ENCODE measurements around the gene UIMC1. TPM values are rescaled to one million over a fixed set of nuclear protein-coding genes. Genes with fewer than 3 reads are reported as not detected.
"Not testable (repeated sequence)": the region's sequence is repeated elsewhere in the genome, so short reads cannot be mapped to it uniquely, and the experiment has no call there.

Gene UIMC1
- total RNA-seq, 3 donors from 2014 or later: 51.7 to 64.2 (median 57.1) TPM

GRCh38 chr5:176875014-176875550, 131.5 kb downstream of the UIMC1 start:
- peaks cover 15% of the 10 kb centered on the region for H3K4me1 Mint-ChIP-seq (ENCODE audit: low read depth)
- no peaks in the 10 kb centered on the region for H3K36me3 Mint-ChIP-seq (ENCODE audit: insufficient read depth)
- no peaks in the 10 kb centered on the region for H3K9me3 Mint-ChIP-seq
- H3K4me3 Mint-ChIP-seq: no peak overlapping the region
- ATAC-seq (no peak), DNase-seq (no peak)
- H3K27me3 Mint-ChIP-seq (ENCODE audit: low read depth): peaks cover 33% of the 10 kb centered on the region

- Mint-ChIP-seq H3K27me3 (ENCODE audit: low read depth) (peaks cover 33% of the 10 kb centered on the region), H3K36me3 (ENCODE audit: insufficient read depth) (no peaks in the 10 kb centered on the region), H3K4me3 (no peak overlapping the region), H3K9me3 (no peaks in the 10 kb centered on the region), H3K4me1 (ENCODE audit: low read depth) (peaks cover 15% of the 10 kb centered on the region)
- DNase-seq (no peak), ATAC-seq (no peak)
Observed at GRCh38 chr5:176874198-176874780, 132.3 kb downstream of the UIMC1 start.

GRCh38 chr5:176873541-176874172, 132.9 kb downstream of the UIMC1 start:
- H3K4me3 Mint-ChIP-seq: no peak overlapping the region
- peaks cover 15% of the 10 kb centered on the region for H3K4me1 Mint-ChIP-seq (ENCODE audit: low read depth)
- no peaks in the 10 kb centered on the region for H3K9me3 Mint-ChIP-seq
- no peaks in the 10 kb centered on the region for H3K36me3 Mint-ChIP-seq (ENCODE audit: insufficient read depth)
- peaks cover 27% of the 10 kb centered on the region for H3K27me3 Mint-ChIP-seq (ENCODE audit: low read depth)
- DNase-seq (no peak), ATAC-seq (no peak)

- H3K27me3 Mint-ChIP-seq (ENCODE audit: low read depth): peaks cover 23% of the 10 kb centered on the region
- H3K4me3 Mint-ChIP-seq: not testable (repeated sequence)
Observed at GRCh38 chr5:176873011-176873410, 133.6 kb downstream of the UIMC1 start.

GRCh38 chr5:176872586-176872985, 134.0 kb downstream of the UIMC1 start:
- not testable (repeated sequence) for DNase-seq; H3K9me3 Mint-ChIP-seq; H3K36me3 Mint-ChIP-seq (ENCODE audit: insufficient read depth); ATAC-seq; H3K4me3 Mint-ChIP-seq
- Mint-ChIP-seq H3K27me3 (ENCODE audit: low read depth) (peaks cover 22% of the 10 kb centered on the region), H3K4me1 (ENCODE audit: low read depth) (peaks cover 15% of the 10 kb centered on the region)

More at GRCh38 chr5:176873011-176873410, 133.6 kb downstream of the UIMC1 start:
- H3K4me1 Mint-ChIP-seq (ENCODE audit: low read depth): peaks cover 15% of the 10 kb centered on the region
- not testable (repeated sequence) for H3K9me3 Mint-ChIP-seq; H3K36me3 Mint-ChIP-seq (ENCODE audit: insufficient read depth); ATAC-seq; DNase-seq

GRCh38 chr5:176870644-176871043, 135.9 kb downstream of the UIMC1 start:
- H3K36me3 Mint-ChIP-seq (ENCODE audit: insufficient read depth); H3K9me3 Mint-ChIP-seq; H3K4me3 Mint-ChIP-seq; ATAC-seq; DNase-seq; H3K4me1 Mint-ChIP-seq (ENCODE audit: low read depth): not testable (repeated sequence)
- peaks cover 27% of the 10 kb centered on the region for H3K27me3 Mint-ChIP-seq (ENCODE audit: low read depth)

- no peak for DNase-seq
- Mint-ChIP-seq H3K36me3 (ENCODE audit: insufficient read depth) (no peaks in the 10 kb centered on the region), H3K4me3 (no peak overlapping the region), H3K27me3 (ENCODE audit: low read depth) (peaks cover 27% of the 10 kb centered on the region), H3K4me1 (ENCODE audit: low read depth) (peaks cover 4% of the 10 kb centered on the region), H3K9me3 (no peaks in the 10 kb centered on the region)
- no peak for ATAC-seq
Observed at GRCh38 chr5:176870110-176870591, 136.4 kb downstream of the UIMC1 start.

GRCh38 chr5:176869501-176870109, 137.0 kb downstream of the UIMC1 start:
- peaks cover 4% of the 10 kb centered on the region for H3K4me1 Mint-ChIP-seq (ENCODE audit: low read depth)
- H3K4me3 Mint-ChIP-seq: no peak overlapping the region
- no peak for ATAC-seq
- no peaks in the 10 kb centered on the region for H3K9me3 Mint-ChIP-seq
- H3K36me3 Mint-ChIP-seq (ENCODE audit: insufficient read depth): no peaks in the 10 kb centered on the region
- DNase-seq: no peak
- peaks cover 26% of the 10 kb centered on the region for H3K27me3 Mint-ChIP-seq (ENCODE audit: low read depth)

GRCh38 chr5:176868731-176869130, 137.8 kb downstream of the UIMC1 start:
- no peaks in the 10 kb centered on the region for H3K9me3 Mint-ChIP-seq
- H3K4me1 Mint-ChIP-seq (ENCODE audit: low read depth): peaks cover 4% of the 10 kb centered on the region
- ATAC-seq: no peak

GRCh38 chr5:176868126-176868525, 138.5 kb downstream of the UIMC1 start:
- Mint-ChIP-seq H3K36me3 (ENCODE audit: insufficient read depth) (no peaks in the 10 kb centered on the region), H3K27me3 (ENCODE audit: low read depth) (peaks cover 32% of the 10 kb centered on the region), H3K4me1 (ENCODE audit: low read depth) (peaks cover 4% of the 10 kb centered on the region), H3K4me3 (no peak overlapping the region), H3K9me3 (no peaks in the 10 kb centered on the region)
- DNase-seq (no peak), ATAC-seq (no peak)

More at GRCh38 chr5:176868731-176869130, 137.8 kb downstream of the UIMC1 start:
- Mint-ChIP-seq H3K27me3 (ENCODE audit: low read depth) (peaks cover 29% of the 10 kb centered on the region), H3K4me3 (no peak overlapping the region), H3K36me3 (ENCODE audit: insufficient read depth) (no peaks in the 10 kb centered on the region)
- no peak for DNase-seq

GRCh38 chr5:176866707-176867310, 139.8 kb downstream of the UIMC1 start:
- H3K36me3 Mint-ChIP-seq (ENCODE audit: insufficient read depth): no peaks in the 10 kb centered on the region
- peaks cover 4% of the 10 kb centered on the region for H3K4me1 Mint-ChIP-seq (ENCODE audit: low read depth)
- no peak for DNase-seq
- ATAC-seq: no peak
- H3K9me3 Mint-ChIP-seq: no peaks in the 10 kb centered on the region
- no peak overlapping the region for H3K4me3 Mint-ChIP-seq
- H3K27me3 Mint-ChIP-seq (ENCODE audit: low read depth): peaks cover 41% of the 10 kb centered on the region

- no peak for ATAC-seq
- Mint-ChIP-seq H3K4me1 (ENCODE audit: low read depth) (peaks cover 4% of the 10 kb centered on the region), H3K36me3 (ENCODE audit: insufficient read depth) (no peaks in the 10 kb centered on the region), H3K27me3 (ENCODE audit: low read depth) (peaks cover 45% of the 10 kb centered on the region), H3K4me3 (no peak overlapping the region), H3K9me3 (no peaks in the 10 kb centered on the region)
- DNase-seq: no peak
Observed at GRCh38 chr5:176865964-176866363, 140.6 kb downstream of the UIMC1 start.

GRCh38 chr5:176864755-176865154, 141.8 kb downstream of the UIMC1 start:
- DNase-seq (no peak), ATAC-seq (no peak)
- Mint-ChIP-seq H3K9me3 (no peaks in the 10 kb centered on the region), H3K4me3 (no peak overlapping the region), H3K27me3 (ENCODE audit: low read depth) (peaks cover 45% of the 10 kb centered on the region), H3K36me3 (ENCODE audit: insufficient read depth) (no peaks in the 10 kb centered on the region), H3K4me1 (ENCODE audit: low read depth) (no peaks in the 10 kb centered on the region)

- peaks cover 46% of the 10 kb centered on the region for H3K27me3 Mint-ChIP-seq (ENCODE audit: low read depth)
- H3K4me3 Mint-ChIP-seq: no peak overlapping the region
- ATAC-seq (no peak), DNase-seq (no peak)
- H3K36me3 Mint-ChIP-seq (ENCODE audit: insufficient read depth): no peaks in the 10 kb centered on the region
- no peaks in the 10 kb centered on the region for H3K4me1 Mint-ChIP-seq (ENCODE audit: low read depth)
- no peaks in the 10 kb centered on the region for H3K9me3 Mint-ChIP-seq
Observed at GRCh38 chr5:176863765-176864098, 142.8 kb downstream of the UIMC1 start.
